NCI-H748 treated with DMSO at 0.1 percent for 48 hours (cell line): ENCODE measurements around the gene PAX3.
"Not testable (repeated sequence)": the region's sequence is repeated elsewhere in the genome, so short reads cannot be mapped to it uniquely, and the experiment has no call there.

Source experiments
- DNase-seq: peaks from one replicate; lab custom pipeline; 2025; lab: John Stamatoyannopoulos, UW

PAX3 gene

DNA sequence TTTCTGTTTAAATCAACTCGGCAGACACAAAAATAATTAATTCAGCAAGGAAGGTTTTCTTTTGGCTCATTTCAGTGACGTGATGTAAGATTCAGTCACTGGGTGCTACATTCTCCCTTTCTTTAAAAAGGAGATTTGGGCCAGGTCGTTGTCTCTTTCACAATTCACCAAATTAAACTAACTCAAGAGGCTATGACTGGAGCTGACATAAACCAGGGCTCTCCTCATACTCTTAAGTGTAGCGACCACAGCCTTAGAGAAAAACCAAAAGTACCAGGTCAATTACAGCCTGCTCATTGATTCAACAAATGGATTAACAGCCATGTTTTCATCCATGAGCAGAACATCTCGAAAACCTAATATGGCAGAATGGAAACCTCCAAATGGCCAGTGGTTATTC is 85.7 kb downstream of the PAX3 start:
- DNase-seq: no peak

DNA sequence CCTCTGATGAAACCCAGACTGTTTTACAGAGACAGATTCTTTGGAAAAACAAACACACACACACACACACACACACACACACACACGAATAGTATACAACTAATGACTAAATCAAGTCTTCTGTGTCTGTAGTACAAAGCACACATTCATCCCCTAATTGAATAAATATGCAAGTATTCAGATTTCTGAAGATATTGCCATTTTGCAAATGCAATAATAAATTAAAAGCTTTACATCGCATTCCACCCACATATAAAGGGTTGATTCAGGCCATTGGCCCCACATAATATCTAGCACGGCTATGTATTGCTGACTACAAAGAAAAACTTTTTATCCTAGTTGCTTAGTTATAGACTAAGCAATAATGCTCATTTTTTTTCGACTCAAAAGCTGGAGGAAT is 86.2 kb downstream of the PAX3 start:
- DNase-seq: no peak

DNA sequence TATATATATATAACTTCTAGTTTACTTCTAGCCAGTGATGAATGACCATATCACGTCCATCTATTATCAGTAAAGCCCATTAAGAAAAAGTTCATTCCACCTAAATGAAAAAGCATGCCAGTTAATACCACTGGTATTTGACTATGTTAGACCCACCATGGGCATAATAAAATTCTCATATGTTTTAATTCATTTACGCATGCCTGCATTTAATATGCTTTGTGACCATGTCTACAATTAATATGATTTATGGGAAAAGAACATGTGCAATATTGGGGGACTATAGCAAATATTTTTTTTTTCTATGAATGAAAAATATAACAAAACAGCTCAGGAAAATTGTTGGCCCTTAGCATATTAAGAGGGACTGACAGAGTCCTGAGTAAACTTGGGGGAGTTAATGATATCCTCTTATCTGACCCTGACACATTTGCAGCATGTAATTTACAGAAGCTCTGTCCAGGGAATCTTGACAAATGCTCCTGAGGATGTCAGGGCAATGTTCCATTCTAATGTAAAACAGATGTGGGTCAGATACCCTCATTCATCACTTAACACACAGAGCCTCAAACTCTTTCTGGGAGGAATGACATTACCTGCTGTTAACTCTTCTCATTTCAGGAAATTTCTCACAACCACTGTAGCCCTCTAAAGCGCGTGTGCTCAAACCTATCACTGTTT is 90.6 kb downstream of the PAX3 start:
- no peak for DNase-seq

DNA sequence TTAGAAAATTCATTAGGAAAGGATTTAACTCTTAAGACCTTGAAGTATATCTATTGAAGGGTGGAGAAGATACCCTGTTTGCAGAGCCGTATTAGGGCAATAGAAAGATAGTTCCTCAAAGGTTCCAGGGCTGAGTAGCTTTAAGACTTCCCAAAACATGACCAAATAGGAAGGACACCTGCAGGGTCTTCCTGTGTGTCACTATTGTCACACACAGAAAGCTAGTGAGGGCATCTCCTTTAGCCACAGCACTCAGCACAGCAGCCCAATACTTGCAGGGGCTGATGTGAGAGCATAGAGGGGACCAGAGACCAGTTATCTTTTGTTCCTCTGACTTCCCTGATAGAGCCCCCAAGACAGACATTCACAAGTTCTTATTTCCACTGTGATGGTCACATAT is 93.7 kb downstream of the PAX3 start:
- no peak for DNase-seq

DNA sequence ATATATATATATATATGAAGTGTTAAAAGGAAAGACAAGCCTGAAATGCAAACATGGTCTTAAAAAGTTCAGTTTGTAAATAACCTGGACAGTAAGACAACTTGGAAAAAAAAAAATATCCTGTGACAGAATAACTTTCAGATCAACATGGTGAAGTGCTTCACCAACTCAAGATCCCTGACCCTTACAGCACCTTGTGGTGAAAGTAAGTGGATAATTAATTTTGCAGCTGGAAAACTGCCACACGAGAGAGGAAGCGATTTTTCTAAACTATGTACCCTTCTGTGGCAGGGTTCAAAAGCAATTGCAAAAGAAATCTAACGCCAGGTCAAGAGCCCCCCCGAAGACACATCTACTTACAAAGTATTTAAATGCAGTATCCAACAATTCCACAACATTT is 95.8 kb downstream of the PAX3 start:
- no peak for DNase-seq

DNA sequence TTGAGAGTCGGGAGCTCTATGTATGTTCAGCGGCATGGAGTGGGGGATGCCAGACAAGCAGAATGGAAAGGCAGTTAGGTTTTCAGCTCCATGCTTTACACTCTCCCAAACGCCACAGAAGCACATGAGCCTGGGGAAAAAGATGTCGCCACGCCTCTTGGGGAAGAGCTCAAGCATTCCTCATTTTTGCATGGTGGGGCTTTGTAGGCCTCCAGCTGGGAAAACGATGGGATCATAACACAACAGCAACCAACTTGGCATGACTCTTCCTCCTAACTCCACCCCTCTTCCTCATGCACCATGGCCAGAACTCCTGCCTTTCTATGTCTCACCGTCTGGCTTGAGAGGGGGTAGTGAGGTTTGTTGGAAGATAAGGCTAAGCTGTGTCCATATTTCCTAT is 102.6 kb downstream of the PAX3 start:
- no peak for DNase-seq

DNA sequence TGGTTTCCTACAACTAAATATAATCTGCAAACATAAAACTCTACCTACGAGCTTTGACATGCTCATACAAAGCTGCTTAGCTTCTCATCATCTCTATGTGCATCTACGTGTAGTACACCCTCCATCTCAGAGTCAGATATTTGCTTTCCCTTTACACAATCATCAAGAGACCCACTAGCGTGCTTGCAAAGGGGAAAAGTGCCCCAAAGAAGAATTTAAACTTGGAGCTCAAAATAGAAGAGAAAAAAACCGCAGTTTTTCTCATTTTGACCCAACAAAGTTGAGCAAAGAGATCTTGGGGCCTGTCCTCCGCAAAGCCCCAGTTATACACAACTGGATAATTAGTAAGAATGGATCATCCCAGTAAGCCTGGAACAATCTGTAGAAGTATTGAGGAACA is 104.1 kb downstream of the PAX3 start:
- no peak for DNase-seq

DNA sequence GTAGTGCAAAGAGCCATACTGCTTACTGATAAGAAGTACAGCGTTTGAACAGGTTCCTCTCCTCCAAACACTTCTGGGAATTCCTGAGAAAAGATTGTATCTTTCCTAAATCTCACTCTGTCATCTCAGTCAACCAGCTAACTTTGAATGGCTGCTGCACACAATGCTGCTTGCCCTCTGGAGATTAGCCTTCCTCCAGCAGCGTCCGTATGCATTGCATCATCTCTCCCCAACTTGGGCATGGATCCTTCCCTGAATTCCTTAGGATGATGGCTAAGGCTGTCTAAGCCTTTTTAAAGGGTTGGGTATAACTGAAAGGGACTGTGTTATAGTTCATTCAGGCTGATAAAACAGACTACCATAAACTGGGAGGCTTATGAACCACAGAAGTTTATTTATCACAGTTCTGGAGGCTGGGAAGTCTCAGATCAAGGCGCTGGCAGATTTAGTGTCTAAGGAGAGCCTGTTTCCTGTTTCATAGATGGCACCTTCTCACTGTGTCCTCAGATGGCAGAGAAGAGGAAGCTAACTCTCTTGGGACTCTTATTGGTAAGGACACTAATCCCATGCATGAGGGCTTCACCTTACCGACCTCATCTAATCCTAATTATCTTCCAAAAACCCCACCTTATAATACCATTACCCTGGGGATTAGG is 105.3 kb downstream of the PAX3 start:
- DNase-seq: no peak

DNA sequence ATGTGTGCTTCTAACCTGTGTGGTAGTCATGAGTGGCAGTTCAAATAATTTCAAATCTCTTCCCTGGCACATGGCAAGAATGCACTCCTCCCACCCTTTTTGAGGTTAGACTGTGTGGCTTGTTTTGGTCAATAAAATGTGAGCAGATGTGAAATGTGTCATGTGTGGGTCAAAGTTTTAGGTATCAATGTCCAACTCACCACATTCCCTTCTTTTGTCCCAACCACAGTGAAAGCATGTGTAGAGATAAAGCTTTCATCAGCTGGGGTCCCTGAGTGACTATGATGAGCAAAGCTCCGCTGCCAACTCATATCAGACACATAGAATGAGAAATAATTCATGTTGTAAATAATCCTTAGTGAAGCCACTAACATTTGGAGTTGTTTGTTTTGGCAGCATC is 118.2 kb downstream of the PAX3 start:
- DNase-seq: no peak

DNA sequence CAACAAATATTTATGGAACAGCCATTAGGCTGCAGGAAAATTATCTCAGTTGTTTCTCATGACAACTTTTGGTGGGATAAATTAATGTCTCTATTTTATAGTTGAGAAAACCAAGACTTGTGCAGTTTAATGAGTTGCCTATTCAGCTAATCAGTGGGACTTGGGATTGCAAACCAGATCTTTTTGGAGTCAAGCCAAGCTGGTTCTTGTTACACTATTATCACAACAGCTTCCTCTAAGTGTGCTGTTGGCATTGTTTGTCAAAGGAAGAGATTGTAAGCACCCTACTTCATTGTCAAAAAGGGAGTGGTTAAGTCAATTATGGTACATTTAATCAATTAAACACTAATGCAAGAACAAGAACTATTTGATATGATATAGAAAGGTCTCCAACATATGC is 119.2 kb downstream of the PAX3 start:
- DNase-seq: peak; percentile 83

DNA sequence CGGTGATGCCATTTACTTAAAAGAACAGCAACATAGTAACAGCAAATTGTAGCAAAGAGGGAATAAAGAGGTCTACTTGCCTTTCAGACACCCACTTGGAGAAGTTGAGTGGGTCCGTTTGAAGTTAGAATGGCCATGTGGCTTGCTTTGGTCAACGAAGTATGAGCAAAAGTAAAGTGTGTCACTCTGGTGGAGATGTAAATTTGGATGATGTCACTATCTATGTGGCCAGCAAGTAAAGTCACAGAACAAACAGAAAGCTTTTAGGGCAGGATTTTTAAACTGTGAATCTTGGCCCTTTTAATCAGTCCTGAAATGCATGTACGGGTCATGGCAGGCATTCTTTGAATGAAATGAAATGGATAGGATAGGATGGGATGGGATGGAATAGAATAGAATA is 120.3 kb downstream of the PAX3 start:
- no peak for DNase-seq

DNA sequence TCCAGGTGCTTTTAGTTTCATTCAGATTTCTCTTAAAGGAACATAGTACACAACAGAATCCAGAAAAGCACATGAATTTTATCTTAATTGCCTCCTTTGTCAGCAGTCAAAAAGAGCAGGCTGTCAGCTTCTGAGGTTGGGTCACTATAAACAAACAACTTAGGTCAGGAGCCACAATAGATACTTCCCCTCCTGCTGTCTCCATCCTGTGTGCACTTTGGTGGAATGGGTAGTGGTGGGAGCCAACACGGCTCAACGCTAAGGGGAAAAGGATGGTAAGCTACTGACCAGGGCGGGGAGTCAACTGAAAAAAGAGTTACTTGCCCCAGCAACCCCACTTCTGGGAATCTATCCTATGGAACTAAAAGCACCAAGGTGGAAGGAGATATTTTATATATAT is 121.9 kb downstream of the PAX3 start:
- DNase-seq: peak; percentile 90

DNA sequence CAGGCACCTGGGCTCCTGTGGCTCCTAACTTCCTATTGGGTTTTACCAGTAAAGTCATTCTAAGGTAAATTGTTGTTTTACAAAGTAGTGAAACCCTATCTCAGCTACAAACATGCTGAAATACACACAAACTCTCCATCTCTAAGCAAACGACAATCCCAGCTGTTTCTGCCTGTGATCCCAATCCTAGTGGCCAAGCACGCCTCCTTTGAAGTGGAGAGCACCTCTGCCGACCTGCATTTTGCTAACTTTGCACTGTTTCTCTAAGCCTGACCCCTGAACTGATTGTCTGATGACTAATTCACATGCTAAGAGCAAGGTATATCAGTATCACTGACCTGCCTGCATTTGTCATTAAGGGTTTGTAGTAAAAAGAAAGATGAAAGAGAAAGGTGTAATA is 124.3 kb downstream of the PAX3 start:
- DNase-seq: no peak

DNA sequence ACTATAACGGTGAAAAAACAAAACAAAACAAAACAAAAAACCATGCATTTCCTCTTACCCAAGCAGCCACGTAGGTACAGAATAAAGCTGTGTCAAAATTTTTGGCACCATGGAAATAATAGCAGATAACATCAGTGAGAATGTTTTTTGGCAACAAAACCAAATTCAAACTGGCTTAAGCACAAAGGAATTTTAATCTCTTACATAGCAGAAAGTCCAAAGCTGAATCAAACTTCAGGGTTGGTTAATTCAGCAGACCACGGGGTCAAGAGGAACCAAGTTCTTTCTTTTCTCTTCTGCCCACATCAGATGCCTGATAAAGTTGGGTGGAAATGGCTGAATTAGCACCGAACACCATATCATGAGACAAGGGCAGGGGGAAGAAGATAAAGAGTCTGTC is 129.5 kb downstream of the PAX3 start:
- no peak for DNase-seq

DNA sequence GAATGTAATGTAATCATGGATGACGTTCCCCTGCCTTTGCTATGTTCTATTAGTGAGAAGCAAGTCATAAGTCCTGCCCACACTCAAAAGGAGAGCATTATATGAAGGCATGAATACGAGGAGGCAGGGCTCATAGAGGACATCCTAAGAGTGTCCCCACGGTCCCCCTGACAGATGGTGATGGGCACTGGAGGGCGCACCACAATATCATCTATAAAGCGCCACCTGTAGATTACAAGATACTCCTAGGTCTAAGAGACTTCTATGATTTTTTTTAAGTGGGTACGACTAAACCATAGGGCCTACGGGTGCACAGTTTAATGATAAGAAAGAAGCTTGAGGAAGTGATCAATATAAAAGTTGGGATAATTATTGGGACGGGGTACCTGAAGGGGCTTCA is 131.0 kb downstream of the PAX3 start:
- DNase-seq: no peak

DNA sequence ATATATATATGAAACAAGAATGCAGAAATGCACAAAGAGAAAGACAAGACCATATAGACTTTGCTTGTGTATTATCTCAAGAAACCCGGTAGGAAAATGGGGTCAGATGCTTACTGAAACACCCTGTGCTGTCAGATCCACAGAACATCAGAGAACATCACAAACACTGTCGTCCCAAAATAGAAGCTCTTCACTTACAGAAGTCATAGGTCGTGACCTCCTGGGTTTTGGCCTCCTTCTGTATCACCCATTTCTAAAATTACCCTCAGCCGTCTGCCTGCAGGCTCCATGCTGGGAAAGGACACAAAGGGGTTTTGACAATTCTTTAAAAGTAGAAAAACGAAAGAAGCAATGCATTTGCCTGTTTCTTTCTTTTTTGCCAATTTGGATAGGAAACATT is 137.9 kb downstream of the PAX3 start:
- no peak for DNase-seq

DNA sequence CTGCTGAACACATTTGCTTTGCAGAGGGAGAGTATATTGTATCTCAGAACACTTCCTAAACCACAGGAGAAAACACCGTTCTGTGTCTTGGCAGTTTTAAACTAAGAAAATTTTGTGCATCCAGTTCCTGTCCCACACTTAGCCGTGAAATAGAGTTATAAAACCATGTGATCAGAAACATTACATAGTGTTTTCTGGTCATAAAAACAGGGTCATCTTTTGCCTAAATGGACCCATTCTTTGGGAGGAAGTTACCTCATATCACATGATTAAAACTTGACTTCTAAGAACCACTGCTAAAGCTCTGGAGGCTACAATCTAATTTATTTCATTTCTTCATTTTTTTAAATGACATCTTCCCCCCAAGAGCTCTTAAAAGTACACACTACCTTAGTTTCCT is 138.7 kb downstream of the PAX3 start:
- no peak for DNase-seq

DNA sequence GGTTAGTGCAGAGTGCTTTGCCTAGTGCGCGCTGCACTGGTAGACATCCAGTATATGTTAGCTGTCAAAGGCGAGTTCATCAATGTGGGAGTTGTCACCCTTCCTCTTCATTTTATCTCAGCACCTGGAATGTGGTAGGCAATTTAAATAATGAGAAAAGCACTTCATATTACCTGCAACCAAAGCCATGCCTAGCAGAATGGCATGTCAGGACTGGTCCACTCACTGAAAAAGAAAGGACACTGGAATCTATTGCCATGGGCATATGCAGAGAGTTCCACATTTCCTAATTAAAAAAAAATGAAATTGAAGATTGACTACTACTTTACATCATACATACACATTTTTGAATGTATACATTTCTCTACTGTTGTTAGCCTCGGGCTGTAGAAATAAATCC is 139.6 kb downstream of the PAX3 start:
- DNase-seq: no peak

DNA sequence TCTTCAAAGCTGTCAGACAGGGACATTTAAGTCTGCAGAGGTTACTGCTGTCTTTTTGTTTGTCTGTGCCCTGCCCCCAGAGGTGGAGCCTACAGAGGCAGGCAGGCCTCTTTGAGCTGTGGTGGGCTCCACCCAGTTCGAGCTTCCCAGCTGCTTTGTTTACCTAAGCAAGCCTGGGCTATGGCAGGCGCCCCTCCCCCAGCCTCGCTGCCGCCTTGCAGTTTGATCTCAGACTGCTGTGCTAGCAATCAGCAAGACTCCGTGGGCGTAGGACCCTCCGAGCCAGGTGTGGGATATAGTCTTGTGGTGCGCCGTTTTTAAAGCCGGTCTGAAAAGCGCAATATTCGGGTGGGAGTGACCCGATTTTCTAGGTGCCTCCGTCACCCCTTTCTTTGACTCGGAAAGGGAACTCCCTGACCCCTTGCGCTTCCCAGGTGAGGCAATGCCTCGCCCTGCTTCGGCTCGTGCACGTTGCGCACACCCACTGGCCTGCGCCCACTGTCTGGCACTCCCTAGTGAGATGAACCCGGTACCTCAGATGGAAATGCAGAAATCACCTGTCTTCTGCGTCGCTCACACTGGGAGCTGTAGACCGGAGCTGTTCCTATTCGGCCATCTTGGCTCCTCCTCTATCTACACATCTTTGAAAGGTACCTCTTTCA is 143.7 kb downstream of the PAX3 start:
- DNase-seq: not testable (repeated sequence)
